Measurements from ENCODE around the gene LARP4B. TPM values are rescaled to one million over a fixed set of nuclear protein-coding genes. Genes with fewer than 3 reads are reported as not detected.

Gene LARP4B
- total RNA-seq, 2 experiments from 2014 or later = 64.8 to 143 TPM

- ChIA-PET POLR2A (interaction anchor here (0.6 kb wide), 1 partner anchor 730 kb away, joined by 3 read pairs; no protein-coding TSS in a partner anchor), CTCF (ENCODE audit: unreplicated experiment) (no interaction called here)
- Histone ChIP-seq H3K79me2 (ENCODE audit: insufficient read depth, low read depth, low read length) (no peaks in the 10 kb centered on the region), H3K36me3 (ENCODE audit: insufficient read depth, low read length) (no peaks in the 10 kb centered on the region), H3K4me2 (ENCODE audit: low read length) (no peak overlapping the region), H3K9me3 (ENCODE audit: low read length) (no peaks in the 10 kb centered on the region), H2AFZ (ENCODE audit: low read length) (no peak overlapping the region), H3K9me2 (ENCODE audit: insufficient read depth, low read length) (no peaks in the 10 kb centered on the region), H4K20me1 (ENCODE audit: insufficient read depth, low read length) (no peaks in the 10 kb centered on the region), H3K4me1 (ENCODE audit: insufficient read depth, low read length, poor library complexity, severe bottlenecking) (no peaks in the 10 kb centered on the region), H3K4me3 (ENCODE audit: low read depth, low read length, poor library complexity, severe bottlenecking) (no peak overlapping the region), H3K27ac (ENCODE audit: low read depth, low read length, poor library complexity, severe bottlenecking) (no peak overlapping the region)
- intact Hi-C loops (cut with micrococcal nuclease; ENCODE audit: unreplicated experiment) = no loop called here
- no TSS peak for BruUV-seq (replicated peaks)
- TF ChIP-seq EZH2phosphoT487 (IDR thresholded peaks at IDR 0.05; ENCODE audit: borderline replicate concordance, low read depth, low read length) = no peak
- DNase-seq (ENCODE audit: low spot score) = no peak
These were observed 39.6 kb upstream of the LARP4B start for GRCh38 chr10:971150-971542.

GRCh38 chr10:970311-971149 lies 39.0 kb upstream of the LARP4B start:
- intact Hi-C loops (cut with micrococcal nuclease; ENCODE audit: unreplicated experiment) = no loop called here
- ChIA-PET CTCF (ENCODE audit: unreplicated experiment) (no interaction called here), POLR2A (interaction anchor here (0.6 kb wide), 1 partner anchor 729 kb away, joined by 3 read pairs; no protein-coding TSS in a partner anchor)

GRCh38 chr10:969473-970150 lies 38.1 kb upstream of the LARP4B start:
- CTCF ChIA-PET (ENCODE audit: unreplicated experiment) = no interaction called here
- BruUV-seq (replicated peaks) = no TSS peak

More at GRCh38 chr10:970311-971149, 39.0 kb upstream of the LARP4B start:
- Histone ChIP-seq H3K4me3 (ENCODE audit: low read depth, low read length, poor library complexity, severe bottlenecking) (no peak overlapping the region), H2AFZ (ENCODE audit: low read length) (no peak overlapping the region), H3K27ac (ENCODE audit: low read depth, low read length, poor library complexity, severe bottlenecking) (no peak overlapping the region), H3K79me2 (ENCODE audit: insufficient read depth, low read depth, low read length) (no peaks in the 10 kb centered on the region), H3K9me3 (ENCODE audit: low read length) (no peaks in the 10 kb centered on the region), H3K4me2 (ENCODE audit: low read length) (no peak overlapping the region), H4K20me1 (ENCODE audit: insufficient read depth, low read length) (no peaks in the 10 kb centered on the region), H3K36me3 (ENCODE audit: insufficient read depth, low read length) (no peaks in the 10 kb centered on the region), H3K9me2 (ENCODE audit: insufficient read depth, low read length) (no peaks in the 10 kb centered on the region), H3K4me1 (ENCODE audit: insufficient read depth, low read length, poor library complexity, severe bottlenecking) (no peaks in the 10 kb centered on the region)
- TF ChIP-seq CTCF (conservative IDR thresholded peaks at IDR 0.05; ENCODE audit: low read length) (no peak), EZH2phosphoT487 (IDR thresholded peaks at IDR 0.05; ENCODE audit: borderline replicate concordance, low read depth, low read length) (no peak)
- no TSS peak for BruUV-seq (replicated peaks)
- no peak for DNase-seq (ENCODE audit: low spot score)

More at GRCh38 chr10:969473-970150, 38.1 kb upstream of the LARP4B start:
- H3K4me1 ChIP-seq (ENCODE audit: insufficient read depth, low read length, poor library complexity, severe bottlenecking) = no peaks in the 10 kb centered on the region
- no peak overlapping the region for H2AFZ ChIP-seq (ENCODE audit: low read length)
- no peaks in the 10 kb centered on the region for H3K9me2 ChIP-seq (ENCODE audit: insufficient read depth, low read length)
- H3K4me2 ChIP-seq (ENCODE audit: low read length) = no peak overlapping the region
- no peak for DNase-seq (ENCODE audit: low spot score)
- intact Hi-C loops (cut with micrococcal nuclease; ENCODE audit: unreplicated experiment) = no loop called here
- no peaks in the 10 kb centered on the region for H3K9me3 ChIP-seq (ENCODE audit: low read length)
- H3K36me3 ChIP-seq (ENCODE audit: insufficient read depth, low read length) = no peaks in the 10 kb centered on the region
- no peak for TF ChIP-seq EZH2phosphoT487 (IDR thresholded peaks at IDR 0.05; ENCODE audit: borderline replicate concordance, low read depth, low read length)
- TF ChIP-seq CTCF (conservative IDR thresholded peaks at IDR 0.05; ENCODE audit: low read length) = no peak
- POLR2A ChIA-PET = no interaction called here
- no peak overlapping the region for H3K4me3 ChIP-seq (ENCODE audit: low read depth, low read length, poor library complexity, severe bottlenecking)
- H3K27ac ChIP-seq (ENCODE audit: low read depth, low read length, poor library complexity, severe bottlenecking) = no peak overlapping the region
- no peaks in the 10 kb centered on the region for H3K79me2 ChIP-seq (ENCODE audit: insufficient read depth, low read depth, low read length)
- no peaks in the 10 kb centered on the region for H4K20me1 ChIP-seq (ENCODE audit: insufficient read depth, low read length)

Data from OCI-LY7 (cell line).